ES-I3 (cell line): ENCODE data around the gene ASIC2.

Source experiments
- H3K36me3 ChIP-seq: 2 replicates; pipeline ENCODE4 v1.6.1; 2013; ENCODE audit warnings: mild to moderate bottlenecking, low read length, control low read depth, moderate library complexity; ENCODE audit not compliant: insufficient read depth
- H3K4me1 ChIP-seq: 2 replicates; pipeline ENCODE4 v1.6.1; 2013; ENCODE audit warnings: mild to moderate bottlenecking, control low read depth, low read length; ENCODE audit not compliant: insufficient read depth
- H3K9ac ChIP-seq: 2 replicates; pipeline ENCODE4 v1.6.1; 2013; ENCODE audit warnings: low read depth, mild to moderate bottlenecking, low read length, moderate library complexity
- H3K9me3 ChIP-seq: 2 replicates; pipeline ENCODE4 v1.6.1; 2013; ENCODE audit warnings: mild to moderate bottlenecking, low read length, moderate library complexity; ENCODE audit not compliant: control insufficient read depth, insufficient read depth

ASIC2 gene

GRCh38 chr17:33198954-33199353, 94.1 kb downstream of the ASIC2 start:
- no peaks in the 10 kb centered on the region for H3K36me3 ChIP-seq
- peaks cover 1% of the 10 kb centered on the region; the same call in 1 of the 2 replicates for H3K4me1 ChIP-seq
- no peaks in the 10 kb centered on the region for H3K9me3 ChIP-seq
- H3K9ac ChIP-seq, result no peak overlapping the region

GRCh38 chr17:33197342-33197741, 95.8 kb downstream of the ASIC2 start:
- Histone ChIP-seq H3K9ac (no peak overlapping the region), H3K4me1 (peaks cover 6% of the 10 kb centered on the region; the same call in 1 of the 2 replicates), H3K9me3 (no peaks in the 10 kb centered on the region), H3K36me3 (no peaks in the 10 kb centered on the region)

- peaks cover 6% of the 10 kb centered on the region; the same call in 1 of the 2 replicates for H3K4me1 ChIP-seq
- H3K9me3 ChIP-seq, result no peaks in the 10 kb centered on the region
- no peak overlapping the region for H3K9ac ChIP-seq
- H3K36me3 ChIP-seq, result no peaks in the 10 kb centered on the region
Observed at GRCh38 chr17:33196883-33197282, 96.2 kb downstream of the ASIC2 start.

GRCh38 chr17:33192951-33193911, 99.9 kb downstream of the ASIC2 start:
- H3K36me3 ChIP-seq, result no peaks in the 10 kb centered on the region
- no peak overlapping the region for H3K9ac ChIP-seq
- peaks cover 6% of the 10 kb centered on the region; the same call in 1 of the 2 replicates for H3K4me1 ChIP-seq
- H3K9me3 ChIP-seq, result no peaks in the 10 kb centered on the region

- H3K9me3 ChIP-seq, result no peaks in the 10 kb centered on the region
- H3K36me3 ChIP-seq, result no peaks in the 10 kb centered on the region
- no peak overlapping the region for H3K9ac ChIP-seq
- no peaks in the 10 kb centered on the region for H3K4me1 ChIP-seq
Observed at GRCh38 chr17:33183487-33184026, 109.5 kb downstream of the ASIC2 start.

GRCh38 chr17:33179151-33179550, 113.9 kb downstream of the ASIC2 start:
- Histone ChIP-seq H3K9ac (no peak overlapping the region), H3K36me3 (no peaks in the 10 kb centered on the region), H3K9me3 (no peaks in the 10 kb centered on the region), H3K4me1 (no peaks in the 10 kb centered on the region)

- no peaks in the 10 kb centered on the region for H3K9me3 ChIP-seq
- no peaks in the 10 kb centered on the region for H3K36me3 ChIP-seq
- H3K9ac ChIP-seq, result no peak overlapping the region
- no peaks in the 10 kb centered on the region for H3K4me1 ChIP-seq
Observed at GRCh38 chr17:33178681-33179080, 114.4 kb downstream of the ASIC2 start.

GRCh38 chr17:33175562-33175961, 117.5 kb downstream of the ASIC2 start:
- Histone ChIP-seq H3K36me3 (no peaks in the 10 kb centered on the region), H3K9ac (no peak overlapping the region), H3K4me1 (no peaks in the 10 kb centered on the region), H3K9me3 (no peaks in the 10 kb centered on the region)

GRCh38 chr17:33171931-33172330, 121.2 kb downstream of the ASIC2 start:
- no peak overlapping the region for H3K9ac ChIP-seq
- H3K9me3 ChIP-seq, result no peaks in the 10 kb centered on the region
- H3K36me3 ChIP-seq, result no peaks in the 10 kb centered on the region
- H3K4me1 ChIP-seq, result no peaks in the 10 kb centered on the region

GRCh38 chr17:33169580-33170285, 123.4 kb downstream of the ASIC2 start:
- H3K36me3 ChIP-seq, result no peaks in the 10 kb centered on the region
- H3K9ac ChIP-seq, result no peak overlapping the region
- no peaks in the 10 kb centered on the region for H3K9me3 ChIP-seq
- H3K4me1 ChIP-seq, result no peaks in the 10 kb centered on the region

- Histone ChIP-seq H3K9me3 (no peaks in the 10 kb centered on the region), H3K4me1 (no peaks in the 10 kb centered on the region), H3K9ac (no peak overlapping the region), H3K36me3 (no peaks in the 10 kb centered on the region)
Observed at GRCh38 chr17:33167736-33168135, 125.4 kb downstream of the ASIC2 start.

- no peaks in the 10 kb centered on the region for H3K4me1 ChIP-seq
- H3K36me3 ChIP-seq, result no peaks in the 10 kb centered on the region
- H3K9ac ChIP-seq, result no peak overlapping the region
- no peaks in the 10 kb centered on the region for H3K9me3 ChIP-seq
Observed at GRCh38 chr17:33166472-33166871, 126.6 kb downstream of the ASIC2 start.

- Histone ChIP-seq H3K36me3 (no peaks in the 10 kb centered on the region), H3K9ac (no peak overlapping the region), H3K9me3 (no peaks in the 10 kb centered on the region), H3K4me1 (no peaks in the 10 kb centered on the region)
Observed at GRCh38 chr17:33164169-33164881, 128.8 kb downstream of the ASIC2 start.

GRCh38 chr17:33163533-33164168, 129.4 kb downstream of the ASIC2 start:
- Histone ChIP-seq H3K36me3 (no peaks in the 10 kb centered on the region), H3K9ac (no peak overlapping the region), H3K4me1 (no peaks in the 10 kb centered on the region), H3K9me3 (no peaks in the 10 kb centered on the region)
